Neural cell (in vitro differentiated cells): ENCODE measurements around the gene SVEP1. TPM values are rescaled to one million over a fixed set of nuclear protein-coding genes. Genes with fewer than 3 reads are reported as not detected.

ENCODE experiments used
- H2AFZ ChIP-seq: fragments of 200-600, 300-800 bp; sonication (generic), shearing (Covaris generic); 2 replicates; pipeline ENCODE4 v1.6.0; 2014; ENCODE audit warnings: low read depth, mild to moderate bottlenecking, antibody characterized with exemption, low read length, moderate library complexity
- H3F3A ChIP-seq: fragments of 200-600 bp; shearing (Covaris generic); 2 replicates; pipeline ENCODE4 v1.6.1; 2016; ENCODE audit warnings: mild to moderate bottlenecking, moderate library complexity, mixed read lengths, antibody characterized with exemption, low read length; ENCODE audit not compliant: insufficient read depth, poor library complexity, severe bottlenecking
- H3K27ac ChIP-seq: fragments of 200-600, 300-800 bp; sonication (generic), shearing (Covaris generic); 2 replicates; pipeline ENCODE4 v1.5.1; 2014; ENCODE audit warnings: mild to moderate bottlenecking, low read length, moderate library complexity
- H3K27me3 ChIP-seq: fragments of 300-800, 200-600 bp; sonication (generic), shearing (Covaris generic); 2 replicates; pipeline ENCODE4 v1.6.0; 2014; ENCODE audit warnings: mild to moderate bottlenecking, low read depth, low read length, moderate library complexity; ENCODE audit not compliant: insufficient read depth
- H3K36me3 ChIP-seq: fragments of 300-800, 200-600 bp; sonication (generic), shearing (Covaris generic); 2 replicates; pipeline ENCODE4 v1.5.1; 2014; ENCODE audit warnings: mild to moderate bottlenecking, antibody characterized with exemption, low read length, moderate library complexity; ENCODE audit not compliant: insufficient read depth
- H3K4me2 ChIP-seq: fragments of 300-800, 200-600 bp; sonication (generic), shearing (Covaris generic); 2 replicates; pipeline ENCODE4 v1.6.0; 2014; ENCODE audit warnings: mild to moderate bottlenecking, low read length
- H3K4me3 ChIP-seq: fragments of 300-800, 200-600 bp; sonication (generic), shearing (Covaris generic); 2 replicates; pipeline ENCODE4 v1.5.1; 2014; ENCODE audit warnings: mild to moderate bottlenecking, low read length, moderate library complexity
- H3K79me2 ChIP-seq: fragments of 200-600 bp; shearing (Covaris generic); replicated peaks from 2 replicates; pipeline ENCODE4 v1.6.0; 2014; ENCODE audit warnings: mild to moderate bottlenecking, low read length, moderate library complexity; ENCODE audit not compliant: insufficient read depth
- H3K9ac ChIP-seq: fragments of 300-800, 200-600 bp; sonication (generic), shearing (Covaris generic); 2 replicates; pipeline ENCODE4 v1.6.1; 2016; ENCODE audit warnings: mild to moderate bottlenecking, low read length, mixed read lengths
- H3K9me2 ChIP-seq: fragments of 200-600 bp; shearing (Covaris generic); 2 replicates; pipeline ENCODE4 v1.6.1; 2016; ENCODE audit warnings: mild to moderate bottlenecking, low read length, mixed read lengths; ENCODE audit not compliant: insufficient read depth
- H3K9me3 ChIP-seq: fragments of 200-600, 300-800 bp; sonication (generic), shearing (Covaris generic); 2 replicates; pipeline ENCODE4 v1.6.1; 2016; ENCODE audit warnings: mild to moderate bottlenecking, mixed run types, low read length, moderate library complexity, mixed read lengths
- H4K20me1 ChIP-seq: fragments of 200-600 bp; shearing (Covaris generic); 2 replicates; pipeline ENCODE4 v1.6.1; 2016; ENCODE audit warnings: mild to moderate bottlenecking, mixed run types; ENCODE audit not compliant: insufficient read depth
- EP300 ChIP-seq: fragments of 450-650 bp; conservative IDR thresholded peaks from 2 replicates; pipeline ENCODE4 v1.6.1; 2014; ENCODE audit warnings: antibody characterized with exemption, mild to moderate bottlenecking, moderate library complexity; ENCODE audit not compliant: poor library complexity, severe bottlenecking
- EZH2 ChIP-seq: fragments of 200-600, 300-800 bp; shearing (Covaris generic), sonication (generic); IDR thresholded peaks from 2 replicates; pipeline ENCODE4 v1.6.1; 2014; ENCODE audit warnings: antibody characterized with exemption, low read length, borderline replicate concordance, mild to moderate bottlenecking; ENCODE audit not compliant: insufficient read depth, poor library complexity, severe bottlenecking
- MXI1 ChIP-seq: fragments of 450-650 bp; conservative IDR thresholded peaks from 2 replicates; pipeline ENCODE4 v1.6.1; 2014; ENCODE audit warnings: antibody characterized with exemption, mild to moderate bottlenecking; ENCODE audit not compliant: poor library complexity, severe bottlenecking
- POLR2AphosphoS5 ChIP-seq: IDR thresholded peaks from 2 replicates; pipeline ENCODE4 v1.6.1; 2012
- RAD21 ChIP-seq: fragments of 450-650 bp; conservative IDR thresholded peaks from 2 replicates; pipeline ENCODE4 v1.6.1; 2014; ENCODE audit warnings: antibody characterized with exemption, mild to moderate bottlenecking, moderate library complexity
- SMC3 ChIP-seq: fragments of 450-650 bp; conservative IDR thresholded peaks from 2 replicates; pipeline ENCODE4 v1.6.1; 2014; ENCODE audit warnings: antibody characterized with exemption, mild to moderate bottlenecking, moderate library complexity; ENCODE audit not compliant: poor library complexity
- TAF1 ChIP-seq: IDR thresholded peaks from 2 replicates; pipeline ENCODE4 v1.6.1; 2012; ENCODE audit warnings: low read depth
- polyA plus RNA-seq: library from polyadenylated mRNA; depleted of rRNA; stranded (reverse); fragments of >200 nt; gene quantifications from 2 replicates; pipeline ENCODE4 v1.2.3, GENCODE V29; 2014
- TF ChIP-seq, protein P1 (sequence below): IDR thresholded peaks from 2 replicates; pipeline ENCODE4 v1.6.1; 2012; ENCODE audit warnings: borderline replicate concordance
- TF ChIP-seq, protein P2 (sequence below): fragments of 450-650 bp; IDR thresholded peaks from 2 replicates; pipeline ENCODE4 v1.5.1; 2014; ENCODE audit warnings: antibody characterized with exemption, mild to moderate bottlenecking, moderate library complexity; ENCODE audit not compliant: poor library complexity, severe bottlenecking

SVEP1 gene
- polyA plus RNA-seq, 1 donor from 2014 or later: 0.10 TPM

DNA sequence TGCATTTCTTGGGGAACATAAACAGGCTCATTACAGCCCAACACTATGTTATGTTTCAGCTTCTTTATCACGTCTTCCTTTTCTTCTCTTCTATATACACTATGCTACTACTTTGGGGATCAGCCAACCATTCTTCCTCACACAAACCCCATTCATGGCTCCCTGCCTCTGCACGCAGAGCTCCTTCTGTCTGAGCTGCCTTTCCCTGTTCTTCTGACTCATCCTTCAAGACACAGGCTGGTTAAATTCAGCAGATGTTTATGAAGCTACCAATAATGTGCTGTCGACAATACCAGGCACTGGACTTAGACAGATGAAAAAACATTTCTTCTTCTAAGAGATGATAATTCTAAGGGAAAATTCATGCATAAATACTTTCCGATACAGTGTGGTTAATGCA is 139.4 kb downstream of the SVEP1 start:
- Histone ChIP-seq H2AFZ (no peak overlapping the region), H3K9ac (no peak overlapping the region), H3K9me2 (no peaks in the 10 kb centered on the region), H3K4me3 (no peak overlapping the region), H3K27ac (no peak overlapping the region), H3K79me2 (no peaks in the 10 kb centered on the region), H3K9me3 (no peaks in the 10 kb centered on the region), H3K36me3 (no peaks in the 10 kb centered on the region), H4K20me1 (no peaks in the 10 kb centered on the region), H3K27me3 (no peaks in the 10 kb centered on the region), H3K4me2 (no peak overlapping the region), H3F3A (no peaks in the 10 kb centered on the region)
- TF ChIP-seq EP300 (no peak), POLR2AphosphoS5 (no peak), SMC3 (no peak), RAD21 (no peak), EZH2 (no peak), TAF1 (no peak), MXI1 (no peak)
- TF ChIP-seq, protein P1, sequence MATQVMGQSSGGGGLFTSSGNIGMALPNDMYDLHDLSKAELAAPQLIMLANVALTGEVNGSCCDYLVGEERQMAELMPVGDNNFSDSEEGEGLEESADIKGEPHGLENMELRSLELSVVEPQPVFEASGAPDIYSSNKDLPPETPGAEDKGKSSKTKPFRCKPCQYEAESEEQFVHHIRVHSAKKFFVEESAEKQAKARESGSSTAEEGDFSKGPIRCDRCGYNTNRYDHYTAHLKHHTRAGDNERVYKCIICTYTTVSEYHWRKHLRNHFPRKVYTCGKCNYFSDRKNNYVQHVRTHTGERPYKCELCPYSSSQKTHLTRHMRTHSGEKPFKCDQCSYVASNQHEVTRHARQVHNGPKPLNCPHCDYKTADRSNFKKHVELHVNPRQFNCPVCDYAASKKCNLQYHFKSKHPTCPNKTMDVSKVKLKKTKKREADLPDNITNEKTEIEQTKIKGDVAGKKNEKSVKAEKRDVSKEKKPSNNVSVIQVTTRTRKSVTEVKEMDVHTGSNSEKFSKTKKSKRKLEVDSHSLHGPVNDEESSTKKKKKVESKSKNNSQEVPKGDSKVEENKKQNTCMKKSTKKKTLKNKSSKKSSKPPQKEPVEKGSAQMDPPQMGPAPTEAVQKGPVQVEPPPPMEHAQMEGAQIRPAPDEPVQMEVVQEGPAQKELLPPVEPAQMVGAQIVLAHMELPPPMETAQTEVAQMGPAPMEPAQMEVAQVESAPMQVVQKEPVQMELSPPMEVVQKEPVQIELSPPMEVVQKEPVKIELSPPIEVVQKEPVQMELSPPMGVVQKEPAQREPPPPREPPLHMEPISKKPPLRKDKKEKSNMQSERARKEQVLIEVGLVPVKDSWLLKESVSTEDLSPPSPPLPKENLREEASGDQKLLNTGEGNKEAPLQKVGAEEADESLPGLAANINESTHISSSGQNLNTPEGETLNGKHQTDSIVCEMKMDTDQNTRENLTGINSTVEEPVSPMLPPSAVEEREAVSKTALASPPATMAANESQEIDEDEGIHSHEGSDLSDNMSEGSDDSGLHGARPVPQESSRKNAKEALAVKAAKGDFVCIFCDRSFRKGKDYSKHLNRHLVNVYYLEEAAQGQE: no peak
- TF ChIP-seq, protein P2, sequence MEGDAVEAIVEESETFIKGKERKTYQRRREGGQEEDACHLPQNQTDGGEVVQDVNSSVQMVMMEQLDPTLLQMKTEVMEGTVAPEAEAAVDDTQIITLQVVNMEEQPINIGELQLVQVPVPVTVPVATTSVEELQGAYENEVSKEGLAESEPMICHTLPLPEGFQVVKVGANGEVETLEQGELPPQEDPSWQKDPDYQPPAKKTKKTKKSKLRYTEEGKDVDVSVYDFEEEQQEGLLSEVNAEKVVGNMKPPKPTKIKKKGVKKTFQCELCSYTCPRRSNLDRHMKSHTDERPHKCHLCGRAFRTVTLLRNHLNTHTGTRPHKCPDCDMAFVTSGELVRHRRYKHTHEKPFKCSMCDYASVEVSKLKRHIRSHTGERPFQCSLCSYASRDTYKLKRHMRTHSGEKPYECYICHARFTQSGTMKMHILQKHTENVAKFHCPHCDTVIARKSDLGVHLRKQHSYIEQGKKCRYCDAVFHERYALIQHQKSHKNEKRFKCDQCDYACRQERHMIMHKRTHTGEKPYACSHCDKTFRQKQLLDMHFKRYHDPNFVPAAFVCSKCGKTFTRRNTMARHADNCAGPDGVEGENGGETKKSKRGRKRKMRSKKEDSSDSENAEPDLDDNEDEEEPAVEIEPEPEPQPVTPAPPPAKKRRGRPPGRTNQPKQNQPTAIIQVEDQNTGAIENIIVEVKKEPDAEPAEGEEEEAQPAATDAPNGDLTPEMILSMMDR: no peak

DNA sequence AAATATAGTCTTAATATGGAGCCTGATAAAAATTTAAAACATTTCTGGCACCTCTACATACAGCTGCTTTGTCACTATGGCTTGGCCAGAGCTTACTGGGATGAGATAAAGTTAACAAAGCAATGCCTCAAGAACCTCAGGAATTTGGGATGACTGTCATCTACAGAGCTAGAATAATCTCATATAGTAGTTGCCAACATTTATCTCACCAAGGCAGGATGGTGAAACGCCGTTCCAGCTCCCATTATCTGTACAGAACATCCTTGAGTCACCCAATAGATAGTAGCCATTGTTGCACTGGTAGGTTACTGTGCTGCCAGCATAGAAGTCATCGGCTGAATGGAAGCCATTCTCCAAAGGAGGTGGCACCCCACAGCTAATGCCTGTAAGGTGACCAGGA is 147.3 kb downstream of the SVEP1 start:
- no peaks in the 10 kb centered on the region for H3K9me3 ChIP-seq
- no peak overlapping the region for H3K4me2 ChIP-seq
- no peak for TF ChIP-seq POLR2AphosphoS5
- no peak for TF ChIP-seq EZH2
- TF ChIP-seq, protein P1: no peak
- TF ChIP-seq MXI1: no peak
- no peak for TF ChIP-seq TAF1
- TF ChIP-seq, protein P2: no peak
- no peak for TF ChIP-seq RAD21
- TF ChIP-seq EP300: no peak
- H3K9ac ChIP-seq: no peak overlapping the region
- H3K27me3 ChIP-seq: no peaks in the 10 kb centered on the region
- no peaks in the 10 kb centered on the region for H3K36me3 ChIP-seq
- no peak overlapping the region for H2AFZ ChIP-seq
- H3K27ac ChIP-seq: no peak overlapping the region
- no peaks in the 10 kb centered on the region for H3K79me2 ChIP-seq
- no peak overlapping the region for H3K4me3 ChIP-seq
- no peaks in the 10 kb centered on the region for H3F3A ChIP-seq
- H3K9me2 ChIP-seq: no peaks in the 10 kb centered on the region
- H4K20me1 ChIP-seq: no peaks in the 10 kb centered on the region
